ENCODE data around the gene MAGEB4.

MAGEB4 gene

DNA sequence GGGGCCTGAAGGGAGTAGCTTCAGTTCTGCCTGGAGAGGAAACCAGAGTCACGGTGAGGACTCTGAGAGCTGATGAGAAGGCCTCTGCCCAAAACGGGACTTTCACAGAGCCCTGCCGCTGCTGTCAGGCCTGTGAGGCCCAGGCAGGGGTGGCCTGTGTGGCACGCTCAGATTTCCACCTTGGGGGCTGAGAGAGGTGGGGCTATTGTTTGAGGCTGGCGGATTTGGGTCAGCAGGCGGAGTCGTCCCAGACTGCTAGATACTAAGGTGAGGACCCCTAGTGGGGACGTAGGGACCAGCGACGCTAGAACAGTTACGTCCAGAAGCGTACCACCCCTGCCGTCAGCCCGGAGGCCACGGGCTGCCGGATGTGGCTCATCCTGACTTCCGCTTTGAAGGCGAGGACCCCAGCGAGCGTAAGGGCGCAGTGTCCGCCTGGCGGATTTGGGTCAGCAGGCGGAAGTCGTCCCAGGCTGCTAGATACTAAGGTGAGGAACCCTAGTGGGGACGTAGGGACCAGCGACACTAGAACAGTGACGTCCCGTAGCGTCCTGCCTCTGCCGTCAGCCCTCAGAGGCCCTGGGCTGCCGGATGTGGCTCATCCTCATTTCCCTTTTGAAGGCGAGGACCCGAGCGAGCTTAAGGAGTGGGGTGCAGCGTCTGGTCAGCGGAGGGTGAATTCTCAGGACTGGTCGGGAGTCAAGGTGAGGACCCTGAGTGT lies 5.1 kb downstream of the MAGEB4 start, which contains the start of gene MAGEB1:
MAGEB1 (plus strand) TSS at position 378 of the 721 bp plus-strand sequence. CDS start 3,348 bp downstream, outside the sequence.
- Histone ChIP-seq H3K4me1 (ENCODE audit: control insufficient read depth, insufficient read depth, low read length) (no peaks in the 10 kb centered on the region), H3K36me3 (ENCODE audit: control insufficient read depth, insufficient read depth, low read length, severe bottlenecking) (no peaks in the 10 kb centered on the region), H3K9ac (ENCODE audit: low read length) (no peak within 1 kb of the TSS), H3K4me3 (ENCODE audit: low read length) (no peak within 1 kb of the TSS), H3K27me3 (replicated peaks; ENCODE audit: control insufficient read depth, insufficient read depth, low read length) (peaks cover 41% of the 10 kb centered on the region), H3K9me3 (ENCODE audit: control insufficient read depth, low read length) (no peaks in the 10 kb centered on the region)
- DNase-seq (ENCODE audit: low read depth), result no peak

- Histone ChIP-seq H3K9me3 (ENCODE audit: control insufficient read depth, low read length) (no peaks in the 10 kb centered on the region), H3K27me3 (replicated peaks; ENCODE audit: control insufficient read depth, insufficient read depth, low read length) (peaks cover 53% of the 10 kb centered on the region), H3K4me1 (ENCODE audit: control insufficient read depth, insufficient read depth, low read length) (no peaks in the 10 kb centered on the region)
Measured at GRCh38 chrX:30248854-30249253, 7.1 kb downstream of the MAGEB4 start.

DNA sequence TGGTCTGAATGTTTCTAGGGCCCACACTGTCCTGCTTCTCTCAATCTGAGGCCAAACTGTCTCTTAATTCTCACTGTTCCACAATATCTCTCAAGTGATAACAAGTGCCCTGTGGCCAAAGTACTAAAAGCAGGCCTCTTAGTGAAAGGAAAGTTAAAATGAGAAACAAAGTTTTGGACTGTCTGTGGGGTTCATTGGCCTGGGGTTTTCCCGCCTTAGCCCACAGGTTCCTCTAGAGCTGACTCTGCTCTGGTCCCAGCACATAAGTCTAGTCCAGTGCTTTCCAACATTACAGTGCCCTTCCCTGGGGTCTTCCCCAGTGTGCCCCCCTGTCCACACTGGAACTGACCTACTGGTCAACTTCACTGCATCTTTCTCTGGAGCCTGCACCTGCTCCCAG lies 11.5 kb downstream of the MAGEB4 start:
- Histone ChIP-seq H3K27me3 (replicated peaks; ENCODE audit: control insufficient read depth, insufficient read depth, low read length) (peaks cover 61% of the 10 kb centered on the region), H3K36me3 (ENCODE audit: control insufficient read depth, insufficient read depth, low read length, severe bottlenecking) (no peaks in the 10 kb centered on the region), H3K9me3 (ENCODE audit: control insufficient read depth, low read length) (peaks cover 18% of the 10 kb centered on the region), H3K4me3 (ENCODE audit: low read length) (no peak overlapping the region), H3K4me1 (ENCODE audit: control insufficient read depth, insufficient read depth, low read length) (no peaks in the 10 kb centered on the region), H3K9ac (ENCODE audit: low read length) (no peak overlapping the region)
- DNase-seq (ENCODE audit: low read depth), result no peak

More at GRCh38 chrX:30248854-30249253, 7.1 kb downstream of the MAGEB4 start:
- DNase-seq (ENCODE audit: low read depth), result no peak
- Histone ChIP-seq H3K36me3 (ENCODE audit: control insufficient read depth, insufficient read depth, low read length, severe bottlenecking) (no peaks in the 10 kb centered on the region), H3K9ac (ENCODE audit: low read length) (no peak overlapping the region), H3K4me3 (ENCODE audit: low read length) (no peak overlapping the region)

DNA sequence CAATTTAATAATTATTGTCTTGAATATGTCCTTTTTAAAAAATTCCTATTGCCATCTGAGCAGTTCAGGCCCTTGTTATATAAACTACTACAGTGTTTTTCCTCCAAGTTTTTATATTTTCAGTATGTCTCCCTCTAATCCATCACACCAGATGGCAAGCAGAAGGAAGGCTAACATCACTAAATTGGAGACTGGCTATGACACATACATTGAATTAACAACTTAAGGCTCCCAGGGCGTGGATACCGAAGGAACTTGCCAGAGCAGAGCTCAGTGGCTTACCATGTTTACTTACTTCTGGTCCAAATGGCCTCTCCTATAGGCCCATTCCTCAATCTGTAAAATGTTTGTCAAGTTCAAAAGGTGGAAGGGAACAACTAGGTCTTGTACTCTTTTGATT lies 18.1 kb downstream of the MAGEB4 start:
- peaks cover 13% of the 10 kb centered on the region for H3K9me3 ChIP-seq (ENCODE audit: control insufficient read depth, low read length)
- peaks cover 55% of the 10 kb centered on the region for H3K27me3 ChIP-seq (replicated peaks; ENCODE audit: control insufficient read depth, insufficient read depth, low read length)
- H3K4me1 ChIP-seq (ENCODE audit: control insufficient read depth, insufficient read depth, low read length), result no peaks in the 10 kb centered on the region
- no peak overlapping the region for H3K9ac ChIP-seq (ENCODE audit: low read length)
- H3K4me3 ChIP-seq (ENCODE audit: low read length), result no peak overlapping the region
- DNase-seq (ENCODE audit: low read depth), result no peak
- H3K36me3 ChIP-seq (ENCODE audit: control insufficient read depth, insufficient read depth, low read length, severe bottlenecking), result no peaks in the 10 kb centered on the region

- H3K4me3 ChIP-seq (ENCODE audit: low read length), result no peak overlapping the region
- no peaks in the 10 kb centered on the region for H3K4me1 ChIP-seq (ENCODE audit: control insufficient read depth, insufficient read depth, low read length)
- peaks cover 9% of the 10 kb centered on the region for H3K9me3 ChIP-seq (ENCODE audit: control insufficient read depth, low read length)
- no peak for DNase-seq (ENCODE audit: low read depth)
- H3K36me3 ChIP-seq (ENCODE audit: control insufficient read depth, insufficient read depth, low read length, severe bottlenecking), result no peaks in the 10 kb centered on the region
- peaks cover 62% of the 10 kb centered on the region for H3K27me3 ChIP-seq (replicated peaks; ENCODE audit: control insufficient read depth, insufficient read depth, low read length)
- H3K9ac ChIP-seq (ENCODE audit: low read length), result no peak overlapping the region
Measured at GRCh38 chrX:30261012-30261411, 19.2 kb downstream of the MAGEB4 start.

DNA sequence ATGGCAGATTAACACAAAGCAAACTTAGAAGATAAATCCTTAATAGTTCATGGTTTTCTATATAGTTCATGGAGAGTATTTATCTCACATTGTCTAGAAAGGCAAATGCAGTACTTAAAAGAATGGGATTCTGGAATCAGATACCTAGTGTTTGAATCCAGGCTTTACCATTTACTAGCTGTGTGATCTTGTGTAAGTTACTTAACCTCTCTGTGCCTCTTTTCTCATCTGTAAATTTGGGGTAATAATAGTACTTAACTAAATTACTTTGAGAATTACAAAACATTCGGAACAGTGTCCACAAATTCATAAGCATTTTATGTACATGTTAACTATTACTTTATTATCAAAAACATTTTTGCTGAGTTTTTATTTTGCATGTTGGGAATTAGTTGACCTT lies 21.0 kb downstream of the MAGEB4 start:
- Histone ChIP-seq H3K4me3 (ENCODE audit: low read length) (no peak overlapping the region), H3K36me3 (ENCODE audit: control insufficient read depth, insufficient read depth, low read length, severe bottlenecking) (no peaks in the 10 kb centered on the region), H3K9ac (ENCODE audit: low read length) (no peak overlapping the region), H3K27me3 (replicated peaks; ENCODE audit: control insufficient read depth, insufficient read depth, low read length) (peaks cover 53% of the 10 kb centered on the region), H3K9me3 (ENCODE audit: control insufficient read depth, low read length) (no peaks in the 10 kb centered on the region), H3K4me1 (ENCODE audit: control insufficient read depth, insufficient read depth, low read length) (no peaks in the 10 kb centered on the region)
- no peak for DNase-seq (ENCODE audit: low read depth)

GRCh38 chrX:30270639-30271038 lies 28.8 kb downstream of the MAGEB4 start:
- H3K36me3 ChIP-seq (ENCODE audit: control insufficient read depth, insufficient read depth, low read length, severe bottlenecking), result no peaks in the 10 kb centered on the region
- H3K27me3 ChIP-seq (replicated peaks; ENCODE audit: control insufficient read depth, insufficient read depth, low read length), result peaks cover 22% of the 10 kb centered on the region
- H3K9ac ChIP-seq (ENCODE audit: low read length), result no peak overlapping the region
- peaks cover 5% of the 10 kb centered on the region for H3K9me3 ChIP-seq (ENCODE audit: control insufficient read depth, low read length)
- no peak for DNase-seq (ENCODE audit: low read depth)
- no peak overlapping the region for H3K4me3 ChIP-seq (ENCODE audit: low read length)
- H3K4me1 ChIP-seq (ENCODE audit: control insufficient read depth, insufficient read depth, low read length), result no peaks in the 10 kb centered on the region

DNA sequence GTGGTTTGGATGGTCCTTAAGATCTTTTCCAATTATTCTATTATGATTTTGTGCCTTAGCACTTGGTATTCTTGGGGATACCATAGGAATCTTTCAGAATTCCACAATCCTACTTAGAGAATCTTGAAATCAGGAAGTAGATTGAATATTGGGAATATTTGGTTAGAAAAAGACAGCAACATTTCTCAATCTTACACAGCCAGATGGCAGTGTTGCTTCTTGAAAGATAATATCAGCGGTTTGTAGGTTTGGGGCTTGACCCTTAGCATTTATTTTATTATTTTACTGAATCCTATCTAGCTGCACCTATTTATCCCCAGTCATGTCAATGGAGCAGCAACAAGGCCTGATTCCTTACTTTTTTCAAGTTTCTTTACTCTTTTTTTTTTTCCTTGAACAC lies 33.7 kb downstream of the MAGEB4 start:
- Histone ChIP-seq H3K4me3 (ENCODE audit: low read length) (no peak overlapping the region), H3K9me3 (ENCODE audit: control insufficient read depth, low read length) (no peaks in the 10 kb centered on the region), H3K9ac (ENCODE audit: low read length) (no peak overlapping the region), H3K27me3 (replicated peaks; ENCODE audit: control insufficient read depth, insufficient read depth, low read length) (peaks cover 6% of the 10 kb centered on the region), H3K4me1 (ENCODE audit: control insufficient read depth, insufficient read depth, low read length) (peaks cover 23% of the 10 kb centered on the region), H3K36me3 (ENCODE audit: control insufficient read depth, insufficient read depth, low read length, severe bottlenecking) (no peaks in the 10 kb centered on the region)
- DNase-seq (ENCODE audit: low read depth), result peak; percentile 55

DNA sequence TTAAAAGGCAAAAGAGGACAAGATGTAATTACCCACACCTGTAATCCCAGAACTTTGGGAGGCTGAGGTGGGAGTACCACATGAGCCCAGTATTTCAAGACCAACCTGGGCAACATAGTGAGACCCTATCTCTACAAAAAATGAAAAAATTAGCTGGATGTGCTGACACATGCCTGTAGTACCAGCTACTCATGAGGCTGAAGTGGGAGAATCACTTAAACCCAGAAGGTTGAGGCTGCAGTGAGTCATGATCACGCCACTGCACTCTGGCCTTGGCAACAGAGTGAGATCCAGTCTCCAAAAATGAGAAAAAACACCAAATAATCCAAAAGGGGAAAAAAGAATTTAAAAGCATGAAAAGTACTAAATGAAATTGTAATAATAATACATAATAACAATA lies 36.6 kb downstream of the MAGEB4 start:
- no peak overlapping the region for H3K9ac ChIP-seq (ENCODE audit: low read length)

GRCh38 chrX:30280428-30280827 lies 38.6 kb downstream of the MAGEB4 start:
- H3K9me3 ChIP-seq (ENCODE audit: control insufficient read depth, low read length), result no peaks in the 10 kb centered on the region
- H3K9ac ChIP-seq (ENCODE audit: low read length), result no peak overlapping the region
- H3K27me3 ChIP-seq (replicated peaks; ENCODE audit: control insufficient read depth, insufficient read depth, low read length), result no peaks in the 10 kb centered on the region
- H3K36me3 ChIP-seq (ENCODE audit: control insufficient read depth, insufficient read depth, low read length, severe bottlenecking), result no peaks in the 10 kb centered on the region
- DNase-seq (ENCODE audit: low read depth), result no peak
- H3K4me1 ChIP-seq (ENCODE audit: control insufficient read depth, insufficient read depth, low read length), result peaks cover 46% of the 10 kb centered on the region
- H3K4me3 ChIP-seq (ENCODE audit: low read length), result no peak overlapping the region

More for the DNA sequence above, 36.6 kb downstream of the MAGEB4 start:
- no peaks in the 10 kb centered on the region for H3K27me3 ChIP-seq (replicated peaks; ENCODE audit: control insufficient read depth, insufficient read depth, low read length)
- H3K9me3 ChIP-seq (ENCODE audit: control insufficient read depth, low read length), result no peaks in the 10 kb centered on the region
- DNase-seq (ENCODE audit: low read depth), result no peak
- no peak overlapping the region for H3K4me3 ChIP-seq (ENCODE audit: low read length)
- H3K36me3 ChIP-seq (ENCODE audit: control insufficient read depth, insufficient read depth, low read length, severe bottlenecking), result no peaks in the 10 kb centered on the region
- H3K4me1 ChIP-seq (ENCODE audit: control insufficient read depth, insufficient read depth, low read length), result peaks cover 33% of the 10 kb centered on the region

- no peaks in the 10 kb centered on the region for H3K36me3 ChIP-seq (ENCODE audit: control insufficient read depth, insufficient read depth, low read length, severe bottlenecking)
- peak; percentile 19 for DNase-seq (ENCODE audit: low read depth)
- no peak overlapping the region for H3K4me3 ChIP-seq (ENCODE audit: low read length)
- no peak overlapping the region for H3K9ac ChIP-seq (ENCODE audit: low read length)
- H3K27me3 ChIP-seq (replicated peaks; ENCODE audit: control insufficient read depth, insufficient read depth, low read length), result no peaks in the 10 kb centered on the region
- peaks cover 46% of the 10 kb centered on the region for H3K4me1 ChIP-seq (ENCODE audit: control insufficient read depth, insufficient read depth, low read length)
- no peaks in the 10 kb centered on the region for H3K9me3 ChIP-seq (ENCODE audit: control insufficient read depth, low read length)
Measured at GRCh38 chrX:30282527-30282926, 40.7 kb downstream of the MAGEB4 start.

Measured in adipocyte (in vitro differentiated cells).